SKM-1 (cell line): ENCODE results near the gene SEMA3F.

Experiments used
- DNase-seq: peaks from one replicate; lab custom pipeline; 2025; ENCODE audit not compliant: unreplicated experiment; lab: John Stamatoyannopoulos, UW

The SEMA3F gene

DNA sequence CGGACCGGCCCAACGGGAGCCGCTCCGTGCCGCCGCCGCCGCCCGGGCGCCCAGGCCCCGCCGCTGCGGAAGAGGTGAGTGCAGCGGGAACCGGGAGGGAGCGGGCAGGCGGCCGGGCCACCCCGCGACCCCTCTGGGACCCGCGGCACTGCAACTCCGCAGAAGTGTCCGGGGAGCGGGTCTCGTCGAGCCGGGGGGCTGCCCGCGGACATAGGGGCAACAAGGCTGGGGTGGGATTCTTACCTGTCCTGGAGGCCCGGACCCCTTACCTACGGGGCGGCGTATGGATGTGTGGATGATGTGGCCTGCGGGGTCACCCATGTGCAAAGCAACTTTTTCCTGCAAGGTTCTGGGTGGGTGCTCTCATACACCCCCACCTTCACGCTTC, 361 bp downstream of the SEMA3F start:
- DNase-seq: no peak

DNA sequence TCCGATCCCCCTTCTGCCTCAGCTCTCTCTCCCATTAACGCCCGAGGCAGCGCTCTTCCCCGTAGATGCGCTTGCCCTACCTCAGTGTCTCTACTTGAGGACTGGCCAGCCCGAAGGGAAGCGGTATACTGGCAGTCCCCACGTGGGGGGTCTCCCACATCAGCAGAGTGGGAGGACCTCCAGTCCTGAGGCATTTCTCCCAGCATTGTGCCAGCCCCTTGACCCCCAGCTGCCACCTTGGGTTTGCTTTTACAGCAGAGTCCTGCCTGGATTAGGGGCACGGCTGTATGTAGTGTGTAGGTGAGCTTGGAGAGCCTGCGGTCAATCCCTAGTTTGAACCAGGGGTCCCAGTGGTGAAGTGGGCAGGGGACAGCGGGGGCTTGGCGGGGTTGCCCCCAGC, 767 bp downstream of the SEMA3F start:
- no peak for DNase-seq

DNA sequence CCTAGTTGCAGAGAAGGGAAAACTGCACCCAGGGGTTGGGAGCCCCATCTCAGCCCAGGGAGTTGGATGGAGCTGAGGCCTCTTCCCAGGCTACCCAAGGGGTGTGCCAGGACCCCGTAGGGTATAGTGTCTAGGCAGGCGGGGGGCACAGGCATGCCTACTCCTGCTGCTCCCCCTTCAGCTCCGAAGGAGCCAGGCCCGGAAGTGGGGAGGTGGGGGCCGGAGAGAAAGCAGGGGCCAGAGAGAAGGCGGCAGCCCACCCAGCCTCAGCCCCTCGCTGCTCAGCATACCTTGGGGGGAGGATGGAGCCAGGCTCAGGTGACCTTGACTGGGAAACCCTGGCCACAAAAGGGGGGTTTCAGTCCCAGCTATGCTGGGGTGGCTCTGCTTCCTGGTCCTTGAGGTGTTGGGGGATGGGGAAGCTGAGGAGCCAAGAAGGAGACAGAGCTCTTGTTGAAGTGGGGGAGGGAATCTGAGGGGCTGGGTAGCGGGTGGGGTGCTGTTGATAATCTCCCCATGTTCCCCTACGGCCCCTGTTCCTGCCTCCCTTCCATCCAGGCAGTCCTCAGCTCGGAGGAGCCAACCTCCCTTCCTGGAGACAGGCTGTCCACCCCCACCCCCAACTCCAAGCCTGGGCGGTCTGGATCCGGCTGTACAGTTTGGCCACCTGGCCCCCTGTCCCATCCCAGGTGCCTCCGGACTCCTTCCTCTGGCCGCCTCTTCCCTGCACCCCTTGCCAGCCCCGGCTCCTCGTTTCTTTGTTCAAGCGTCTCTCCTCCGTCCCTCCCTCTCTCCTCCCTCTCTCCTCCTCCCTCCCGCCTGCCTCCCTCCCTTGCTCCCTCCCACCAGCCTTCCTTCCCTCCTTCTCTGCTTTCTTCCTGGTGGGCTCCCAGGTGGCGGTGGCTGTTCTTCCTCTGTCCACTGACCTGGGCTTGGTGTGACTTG, 1.7 kb downstream of the SEMA3F start:
- no peak for DNase-seq

DNA sequence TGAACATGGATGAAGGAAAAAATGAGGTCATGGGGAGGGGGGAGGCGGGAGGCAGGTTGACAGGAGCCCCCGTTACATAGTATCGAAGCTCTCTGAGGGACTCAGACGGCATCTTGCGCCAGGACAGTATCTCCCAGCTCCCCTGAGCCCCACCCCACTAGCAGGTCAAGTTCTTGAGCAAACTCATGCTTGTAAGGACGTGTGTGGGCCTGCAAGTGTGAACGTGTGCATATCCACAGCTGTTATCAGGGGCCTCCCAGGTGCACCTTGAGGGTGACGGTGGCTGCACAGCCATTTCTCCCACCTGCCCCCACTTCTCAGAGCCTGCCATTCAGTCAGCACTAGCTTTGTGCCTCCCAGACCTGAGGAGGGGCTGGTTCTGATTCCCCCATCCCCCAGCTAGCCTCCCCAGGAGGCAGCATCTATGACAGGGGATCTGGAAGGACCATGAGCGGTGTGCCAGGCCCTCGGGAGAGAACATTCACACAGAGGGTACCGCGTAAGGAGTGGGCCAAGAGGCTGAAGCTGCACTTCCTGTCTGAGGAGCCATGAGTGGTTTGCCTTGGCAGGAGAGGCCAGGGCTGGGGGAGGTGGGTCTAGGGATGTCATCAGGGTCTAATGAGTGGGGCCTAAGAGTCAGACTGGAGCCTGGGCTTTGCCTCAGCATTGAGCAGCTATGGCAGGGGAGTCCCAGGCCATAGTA, 2.9 kb downstream of the SEMA3F start:
- no peak for DNase-seq

DNA sequence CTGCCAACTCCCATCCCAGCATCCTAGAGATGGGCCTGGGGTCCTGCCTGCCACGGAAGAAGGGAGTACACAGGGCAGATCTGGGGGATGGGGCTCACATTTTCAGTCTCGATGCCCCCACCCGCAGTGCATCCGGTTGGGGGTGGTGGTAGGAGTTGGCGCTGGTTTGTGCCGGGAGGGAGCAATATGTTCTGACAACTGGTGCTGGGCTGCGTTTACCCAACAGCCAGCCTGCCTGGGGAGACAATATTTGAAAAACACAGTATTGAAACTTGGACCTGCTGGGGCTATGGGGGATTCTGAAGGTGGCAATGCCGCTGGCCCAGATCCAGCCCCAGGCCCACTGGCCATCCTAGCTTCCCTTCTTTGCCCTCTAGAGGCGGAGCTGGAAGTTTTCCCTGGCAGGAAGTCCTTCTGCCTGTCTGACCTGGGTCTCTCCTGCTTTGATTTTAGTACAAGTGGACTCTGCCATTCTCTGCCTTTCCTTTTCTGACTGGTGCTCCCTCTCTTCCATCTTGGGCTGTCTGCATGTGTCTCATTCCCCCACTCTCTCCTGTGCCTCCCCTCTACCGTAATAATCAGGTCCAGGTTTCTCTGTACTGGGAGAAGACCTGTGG, 3.5 kb downstream of the SEMA3F start:
- DNase-seq: no peak

DNA sequence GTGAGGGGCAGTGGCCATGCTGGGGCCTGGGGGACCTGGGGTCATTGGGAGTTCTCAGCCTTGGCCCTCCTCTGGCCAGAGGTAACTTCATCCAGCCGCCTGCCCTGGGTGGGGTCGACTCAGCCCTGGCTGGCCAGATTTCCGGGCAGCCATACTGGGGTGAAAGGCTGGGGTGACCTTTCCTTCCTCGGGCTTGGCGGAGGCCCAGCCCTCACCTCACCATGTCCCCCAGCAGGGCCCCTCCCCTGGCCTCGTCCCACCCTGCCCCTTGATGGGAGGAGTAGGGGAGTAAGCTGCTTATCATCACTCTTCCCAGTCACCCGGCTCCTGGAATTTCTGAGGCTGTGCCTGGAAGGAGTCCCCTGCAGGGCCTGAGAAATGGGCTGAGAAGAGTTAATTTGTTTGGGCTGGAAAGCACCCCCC, 5.4 kb downstream of the SEMA3F start:
- no peak for DNase-seq

DNA sequence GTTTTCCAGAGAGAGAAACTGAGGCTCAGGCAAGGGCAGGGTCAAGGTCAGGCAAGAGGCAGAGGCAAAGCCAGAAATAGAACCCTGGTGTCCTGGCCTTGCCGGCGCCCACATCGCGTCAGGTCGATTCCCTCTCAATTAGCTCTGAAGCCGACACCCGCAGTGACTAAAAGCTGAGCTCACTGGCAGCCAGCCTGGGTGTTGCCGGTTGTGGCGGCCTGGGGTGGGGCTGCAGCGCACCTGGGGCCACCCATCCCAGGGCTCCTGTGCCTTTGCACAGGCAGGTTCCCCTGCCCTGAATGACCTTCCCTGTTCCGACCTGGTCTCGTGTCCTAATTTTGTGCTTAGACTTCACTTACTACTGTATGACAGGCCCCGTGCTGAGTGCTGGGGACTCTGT, 6.2 kb downstream of the SEMA3F start:
- no peak for DNase-seq

DNA sequence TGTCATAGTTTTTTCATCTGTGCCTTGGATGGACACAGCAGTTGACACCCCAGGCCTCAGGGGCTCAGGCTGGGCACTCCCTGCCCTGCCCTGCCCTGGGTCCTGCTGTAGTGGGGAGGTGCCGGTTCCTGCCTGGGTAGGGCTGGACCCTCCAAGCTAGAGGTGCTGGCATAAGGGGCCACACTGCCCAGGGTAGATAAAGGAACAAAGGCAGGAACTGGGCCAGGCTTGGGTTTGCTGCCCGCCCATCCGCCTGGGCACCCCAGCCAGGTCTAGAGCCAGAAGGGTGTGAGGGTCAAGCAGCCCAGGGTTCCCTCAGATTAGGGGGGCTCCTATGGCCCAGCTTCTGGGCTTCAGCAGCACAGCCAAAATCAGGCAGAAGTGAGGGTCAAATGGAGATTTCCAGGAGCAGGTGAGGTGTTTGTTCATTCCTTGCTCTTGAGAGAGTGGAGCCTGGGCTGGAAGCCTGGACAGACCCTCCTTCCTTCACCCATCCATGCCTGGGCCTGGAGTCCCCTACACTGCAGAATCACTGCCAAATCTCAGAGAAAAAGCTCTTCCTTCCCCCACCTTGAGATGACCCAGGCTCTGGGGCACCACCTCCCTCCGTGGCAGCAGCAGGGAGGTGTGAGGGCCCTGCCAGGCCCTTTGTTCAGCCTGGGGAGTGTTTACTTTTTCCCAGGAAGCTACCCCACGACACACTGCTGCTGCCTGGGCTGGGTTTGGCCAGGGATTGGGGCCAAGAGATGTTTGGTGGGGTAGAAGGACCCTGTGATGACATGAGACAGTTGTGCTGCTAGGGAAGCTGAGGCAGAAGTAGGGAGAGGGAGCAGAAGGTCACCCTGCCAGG, 7.1 kb downstream of the SEMA3F start:
- DNase-seq: no peak

DNA sequence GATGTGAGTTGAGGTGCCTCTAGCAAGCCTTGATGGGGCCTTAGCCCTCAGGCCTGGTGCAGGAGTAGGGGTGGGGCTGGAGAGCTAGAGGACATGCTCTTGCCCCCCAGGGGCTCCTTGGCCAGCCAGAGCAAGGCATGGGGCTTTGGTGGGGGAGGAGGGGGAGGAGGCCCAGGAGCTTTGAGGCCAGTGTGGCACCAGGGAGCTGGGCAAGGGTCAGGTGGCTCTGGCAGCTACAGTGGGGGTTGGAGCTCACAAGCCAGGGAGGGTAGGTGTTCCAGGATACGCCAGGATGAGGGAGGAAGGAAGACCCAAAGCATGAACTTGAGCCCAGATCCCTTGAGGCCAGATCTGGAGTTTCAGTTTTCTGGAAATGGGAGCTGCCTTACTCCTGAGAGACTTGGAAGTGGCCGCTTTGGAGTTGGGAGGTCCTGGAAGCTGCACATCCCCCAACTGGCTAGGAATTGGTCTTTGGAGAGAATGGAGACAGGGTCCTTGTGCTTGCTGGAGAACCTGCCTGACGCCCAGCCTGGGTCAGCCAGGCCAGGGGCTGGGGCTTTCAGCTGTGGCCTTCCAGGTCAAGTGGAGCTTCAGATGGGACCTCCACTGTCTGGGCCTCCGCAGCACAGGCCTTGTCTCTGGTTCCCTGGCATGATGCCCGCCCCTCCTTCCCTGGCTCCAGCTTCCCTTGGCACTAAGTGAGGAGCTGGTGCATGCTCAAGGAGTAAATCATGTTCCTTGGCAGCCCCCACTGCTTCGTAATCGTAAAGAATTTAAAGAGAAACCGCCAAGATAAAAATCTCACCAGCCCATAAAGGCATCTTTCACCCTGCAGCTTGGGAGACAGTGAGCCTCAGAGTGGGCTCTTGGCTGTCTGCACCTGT, 8.7 kb downstream of the SEMA3F start:
- DNase-seq: no peak

DNA sequence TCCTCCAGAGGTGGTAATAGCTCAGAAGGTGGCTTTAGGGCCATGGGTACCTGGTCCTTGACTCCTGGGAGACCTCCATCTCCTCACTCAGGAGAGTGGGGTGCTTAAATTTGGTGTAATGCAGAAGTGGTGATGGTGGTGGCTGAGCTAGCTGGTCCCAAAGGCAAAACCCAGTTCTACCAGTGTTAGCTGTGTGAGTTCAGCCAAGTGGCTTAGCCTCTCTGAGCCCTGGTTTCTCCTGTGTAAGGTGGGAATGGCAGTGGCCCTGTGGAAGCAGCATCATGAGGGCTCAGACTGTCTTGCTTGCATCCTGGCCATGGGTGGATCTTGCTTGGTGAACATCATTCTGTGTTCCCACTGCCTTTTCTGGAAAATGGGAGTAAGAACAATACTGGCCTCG, 9.4 kb downstream of the SEMA3F start:
- no peak for DNase-seq

DNA sequence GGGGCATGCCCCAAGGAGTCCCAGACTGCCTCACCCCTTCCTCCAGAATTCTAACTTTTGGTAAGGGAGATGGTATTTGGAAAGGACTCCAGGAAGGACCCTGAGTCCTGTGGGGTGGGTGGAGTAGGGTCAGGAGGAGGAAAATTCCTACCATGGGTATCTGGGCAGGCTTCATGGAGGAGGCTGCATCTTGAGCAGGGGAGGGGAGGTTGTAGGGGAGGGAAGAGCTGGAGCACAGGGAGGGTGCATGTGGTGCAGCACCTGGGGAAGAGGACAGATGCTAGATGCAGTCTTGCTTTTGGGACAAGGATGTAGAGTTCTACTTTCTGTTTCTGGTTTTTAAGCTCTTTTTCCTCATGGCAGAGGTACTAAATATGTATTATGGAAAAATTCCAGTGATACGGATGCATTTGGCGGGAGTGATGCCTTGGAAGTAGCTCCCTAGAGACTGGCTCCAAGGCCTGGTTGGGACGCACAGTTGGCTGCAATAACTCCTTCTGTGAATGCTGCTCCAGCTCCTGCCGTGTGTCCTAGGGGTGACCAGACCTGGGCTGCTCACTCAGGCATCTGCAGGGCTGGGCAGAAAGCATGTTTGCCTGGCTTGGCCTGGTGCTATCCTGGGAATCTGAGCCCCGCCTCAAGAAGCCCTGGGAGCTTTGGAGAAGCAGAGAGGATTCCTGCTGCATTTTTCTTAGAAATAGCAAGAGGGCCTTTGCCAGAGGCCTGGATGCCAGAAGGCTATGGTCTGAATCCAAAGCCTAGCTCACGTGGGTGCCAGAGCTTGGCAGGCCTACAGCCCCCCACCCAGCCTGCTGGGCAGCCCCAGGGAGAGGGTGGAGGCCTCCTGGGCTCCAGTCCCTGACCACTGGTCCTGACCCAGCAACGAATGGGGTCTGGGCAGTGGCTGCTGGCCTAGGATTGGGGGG, 10.1 kb downstream of the SEMA3F start:
- DNase-seq: no peak

DNA sequence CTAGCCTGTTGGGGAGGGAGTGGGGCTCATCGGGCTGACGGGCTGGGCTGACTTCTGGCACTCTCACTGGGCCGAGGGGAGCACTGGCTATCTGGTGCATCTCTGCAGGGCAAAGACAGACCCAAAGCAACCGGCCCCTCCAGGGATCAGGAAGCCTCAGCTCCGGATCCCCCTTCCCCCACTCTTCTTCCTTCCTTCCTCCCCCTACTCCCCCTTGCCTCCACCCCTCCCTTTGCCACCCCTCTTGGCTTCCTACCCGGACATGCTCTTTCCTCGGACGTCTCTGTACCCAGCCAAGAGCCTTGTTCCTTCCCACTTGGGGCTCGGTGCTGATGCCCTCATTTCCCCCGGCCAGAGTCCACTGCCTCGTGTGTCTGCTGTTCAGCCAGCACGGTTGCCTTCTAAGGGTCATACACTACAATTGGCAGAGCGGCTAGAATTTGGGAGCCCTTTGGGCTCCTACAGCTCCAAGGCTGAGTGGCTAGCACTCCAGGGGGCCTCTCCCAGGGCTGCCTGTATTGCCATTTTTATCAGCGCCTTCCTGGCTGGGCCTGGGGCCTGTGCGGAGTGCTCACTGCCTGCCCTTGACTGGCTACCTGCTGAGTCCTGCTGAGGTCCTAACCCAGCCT, 10.9 kb downstream of the SEMA3F start:
- DNase-seq: no peak

DNA sequence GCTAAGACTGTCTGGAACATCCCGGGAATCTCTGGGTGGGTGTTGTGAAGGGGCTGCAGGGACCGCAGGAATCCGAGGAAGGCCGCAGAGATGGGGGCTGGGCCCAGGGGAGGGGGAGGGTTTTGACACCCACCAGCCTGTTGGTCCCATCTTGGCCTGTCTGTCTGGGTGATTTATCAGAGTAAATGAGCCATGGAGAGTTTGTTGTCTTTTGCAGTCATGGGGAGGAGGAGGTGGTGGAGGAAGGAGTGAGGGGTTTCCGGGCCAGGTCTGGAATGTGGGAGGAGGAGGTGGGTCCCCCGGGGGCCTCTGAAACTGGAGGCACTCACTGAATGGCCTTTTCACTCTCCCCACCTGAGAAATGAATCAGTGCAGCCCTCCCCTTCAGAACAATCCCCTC, 11.5 kb downstream of the SEMA3F start:
- DNase-seq: no peak

DNA sequence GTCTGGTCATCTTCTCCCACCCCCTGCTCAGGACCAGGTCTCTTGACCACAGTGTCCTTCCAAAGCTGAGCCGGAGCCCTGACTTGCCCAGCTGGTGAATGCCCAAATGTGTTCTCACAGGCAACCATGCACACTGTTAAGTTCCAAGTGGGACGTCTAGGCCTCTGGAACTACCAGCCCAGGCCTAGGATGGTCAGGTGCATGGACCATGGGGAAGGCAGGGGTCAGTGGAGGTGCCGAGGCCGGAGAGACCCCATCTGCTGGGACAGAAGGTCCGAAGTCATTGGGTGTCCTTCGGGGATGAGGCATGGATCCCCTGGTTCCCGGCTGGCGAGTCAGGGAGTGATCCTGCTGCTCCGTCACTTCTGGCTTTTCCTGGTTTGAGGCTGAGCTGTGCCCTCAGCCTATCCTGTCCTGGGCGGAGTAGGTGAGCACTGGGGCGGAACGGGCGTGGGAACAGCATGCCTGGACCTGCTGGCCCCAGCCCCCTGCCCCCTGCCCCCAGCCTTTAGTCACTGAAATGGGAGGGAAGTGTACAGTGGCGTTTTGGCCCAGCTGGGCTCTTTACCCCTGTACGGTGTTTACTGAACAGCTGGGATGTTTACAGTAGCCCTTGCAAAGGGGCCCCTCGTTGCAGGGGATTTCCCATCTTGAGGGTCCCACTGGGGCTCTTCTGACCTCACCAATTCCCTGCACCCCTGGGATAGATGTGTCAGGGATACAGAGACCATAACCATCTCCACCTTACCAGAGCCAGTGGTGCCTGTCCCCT, 12.1 kb downstream of the SEMA3F start:
- no peak for DNase-seq

DNA sequence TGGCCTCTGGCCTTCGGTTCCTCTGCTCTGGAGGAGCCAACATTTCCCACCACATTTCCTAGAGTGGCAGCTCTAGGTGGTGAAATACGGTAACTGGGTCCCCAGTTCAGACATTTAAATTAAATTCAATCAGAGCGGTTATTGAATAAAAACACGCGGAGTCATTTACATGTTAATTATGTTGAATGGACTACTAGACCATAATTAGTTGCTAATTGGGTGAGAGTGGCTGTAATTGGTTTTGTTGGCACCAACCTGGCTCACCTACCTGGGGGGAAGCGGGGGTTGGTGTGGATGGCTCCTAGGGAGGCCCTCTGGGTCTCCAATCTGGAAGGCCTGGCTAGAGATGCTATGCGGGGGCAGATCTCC, 12.7 kb downstream of the SEMA3F start:
- no peak for DNase-seq

DNA sequence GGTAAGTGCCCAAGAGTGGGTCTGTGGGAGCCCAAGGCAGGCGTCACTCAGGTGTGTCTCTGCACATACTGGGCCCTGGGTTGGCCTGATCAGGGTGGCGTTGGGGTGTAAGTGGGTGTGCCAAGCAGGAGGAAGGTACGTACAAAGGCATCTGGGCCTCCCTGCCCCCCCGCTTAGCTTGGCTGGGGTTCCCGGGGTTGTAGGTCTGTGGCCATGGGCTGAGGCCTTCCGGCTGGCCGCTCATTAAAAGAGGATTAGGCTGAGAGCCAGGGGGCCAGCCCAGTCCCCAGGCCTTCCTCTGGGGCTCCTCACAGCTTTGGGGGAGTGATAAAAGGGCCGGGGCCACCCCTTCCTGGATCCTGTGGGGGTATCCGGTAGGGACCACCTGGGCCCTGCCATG, 13.3 kb downstream of the SEMA3F start:
- DNase-seq: no peak

DNA sequence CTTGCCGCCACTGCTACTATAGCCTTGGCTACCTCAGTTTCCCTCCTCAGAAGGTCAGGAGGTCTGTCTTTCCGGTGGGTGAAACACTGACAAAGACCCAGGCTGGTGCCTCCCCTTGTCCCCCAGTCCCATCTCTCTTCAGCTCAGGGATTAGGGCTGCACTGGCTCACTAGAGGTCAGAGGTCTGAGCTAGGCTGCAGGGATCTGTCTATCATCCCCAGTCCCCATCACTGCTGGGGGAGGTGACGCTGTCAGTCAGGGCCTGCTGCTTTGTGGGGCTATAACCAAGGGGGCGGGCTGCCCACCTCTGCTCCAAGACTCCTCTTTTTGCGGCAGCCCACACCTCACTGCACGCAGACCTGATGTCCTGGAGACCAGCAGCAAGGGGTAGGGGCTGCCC, 13.7 kb downstream of the SEMA3F start:
- DNase-seq: no peak
